Epithelial cell of esophagus (primary cell): Measurements from ENCODE around the gene SIK2.

Experiments
- DNase-seq: peaks from one replicate; pipeline ENCODE4 v3.0.0; 2010; ENCODE audit warnings: low read depth
- H3K4me3 ChIP-seq: 2 replicates; pipeline ENCODE4 v1.5.1; 2011; ENCODE audit warnings: mild to moderate bottlenecking, low read length, control low read depth
- CTCF ChIP-seq: IDR thresholded peaks from 2 replicates; pipeline ENCODE4 v1.5.1; 2011; ENCODE audit warnings: low read depth, mild to moderate bottlenecking, low read length, control low read depth, inconsistent platforms; ENCODE audit not compliant: insufficient read depth; ENCODE audit errors: missing control alignments

Gene SIK2

GRCh38 chr11:111698852-111699559, 96.8 kb downstream of the SIK2 start:
- no peak for DNase-seq
- TF ChIP-seq CTCF = no peak
- no peak overlapping the region for H3K4me3 ChIP-seq

- no peak for DNase-seq
- TF ChIP-seq CTCF = no peak
These were observed 97.4 kb downstream of the SIK2 start for GRCh38 chr11:111699579-111700156.

GRCh38 chr11:111700162-111700561, 97.9 kb downstream of the SIK2 start:
- no peak overlapping the region for H3K4me3 ChIP-seq
- TF ChIP-seq CTCF = no peak
- no peak for DNase-seq

More at GRCh38 chr11:111699579-111700156, 97.4 kb downstream of the SIK2 start:
- no peak overlapping the region for H3K4me3 ChIP-seq

GRCh38 chr11:111702623-111703022, 100.4 kb downstream of the SIK2 start:
- no peak for DNase-seq
- H3K4me3 ChIP-seq = no peak overlapping the region
- TF ChIP-seq CTCF = no peak

- TF ChIP-seq CTCF = no peak
- DNase-seq = no peak
- H3K4me3 ChIP-seq = no peak overlapping the region
These were observed 101.3 kb downstream of the SIK2 start for GRCh38 chr11:111703576-111703975.

GRCh38 chr11:111707039-111707690, 104.9 kb downstream of the SIK2 start:
- DNase-seq = peak; percentile 89
- TF ChIP-seq CTCF = no peak
- no peak overlapping the region for H3K4me3 ChIP-seq
